ENCODE data around the gene ELP5. TPM values are rescaled to one million over a fixed set of nuclear protein-coding genes. Genes with fewer than 3 reads are reported as not detected.

ELP5 gene
- total RNA-seq, 1 donor: 44.0 TPM

Small RNAs within 50 kb of the gene (small RNA-seq; reads per million reads assigned to genes)
- 141 reads per million, percentile 99 among the genes with 10 or more reads in this experiment for gene MIR324 (ENCODE audit: low replicate concordance)
- gene RF00019 (ENCODE audit: low replicate concordance): not detected

Other genes starting within 250 kb of the ELP5 start
- 33.5 and 61.0 TPM in 2 replicates for gene RNASEK, start 239.6 kb upstream of the ELP5 start, total RNA-seq
- under 0.01 TPM in 1 of 2 replicates, not detected in the other for gene BCL6B, start 229.2 kb upstream of the ELP5 start, total RNA-seq
- 1.1 and 2.8 TPM in 2 replicates for gene SLC16A13, start 216.2 kb upstream of the ELP5 start, total RNA-seq
- 1.1 TPM in 1 of 2 replicates, not detected in the other for gene SLC16A11, start 208.1 kb upstream of the ELP5 start, total RNA-seq
- gene CLEC10A, start 172.0 kb upstream of the ELP5 start, total RNA-seq: not detected in 2 replicates
- not detected in 2 replicates for gene ASGR2, start 137.4 kb upstream of the ELP5 start, total RNA-seq
- gene ASGR1, start 72.8 kb upstream of the ELP5 start, total RNA-seq: 0.86 and 1.5 TPM in 2 replicates
- 17.7 and 22.3 TPM in 2 replicates for gene DLG4, start 32.4 kb upstream of the ELP5 start, total RNA-seq
- gene ACADVL, start 32.3 kb upstream of the ELP5 start, total RNA-seq: 126 and 188 TPM in 2 replicates
- gene DVL2, start 17.7 kb upstream of the ELP5 start, total RNA-seq: 82.8 and 90.8 TPM in 2 replicates
- 46.1 and 64.1 TPM in 2 replicates for gene PHF23, start 12.8 kb upstream of the ELP5 start, total RNA-seq
- 124 and 548 TPM in 2 replicates for gene GABARAP, start 9.8 kb upstream of the ELP5 start, total RNA-seq
- gene CTDNEP1, start 481 bp upstream of the ELP5 start, total RNA-seq: 38.7 and 47.4 TPM in 2 replicates
- gene CLDN7, start 10.3 kb downstream of the ELP5 start, total RNA-seq: 2.6 and 7.4 TPM in 2 replicates
- 0.22 TPM in 1 of 2 replicates, not detected in the other for gene SLC2A4, start 29.5 kb downstream of the ELP5 start, total RNA-seq
- gene YBX2, start 42.4 kb downstream of the ELP5 start, total RNA-seq: not detected in 2 replicates
- gene EIF5A, start 55.4 kb downstream of the ELP5 start, total RNA-seq: 599 and 1,060 TPM in 2 replicates
- gene GPS2, start 63.1 kb downstream of the ELP5 start, total RNA-seq: 52.5 and 65.7 TPM in 2 replicates
- 22.1 and 25.2 TPM in 2 replicates for gene NEURL4, start 77.1 kb downstream of the ELP5 start, total RNA-seq
- 0.22 TPM in 1 of 2 replicates, not detected in the other for gene ACAP1, start 84.3 kb downstream of the ELP5 start, total RNA-seq
- 7.2 and 7.7 TPM in 2 replicates for gene KCTD11, start 99.9 kb downstream of the ELP5 start, total RNA-seq
- not detected in 2 replicates for gene TMEM95, start 102.9 kb downstream of the ELP5 start, total RNA-seq
- 0.22 TPM in 1 of 2 replicates, not detected in the other for gene TNK1, start 128.9 kb downstream of the ELP5 start, total RNA-seq
- 23.6 and 28.1 TPM in 2 replicates for gene PLSCR3, start 142.3 kb downstream of the ELP5 start, total RNA-seq
- gene TMEM256, start 151.9 kb downstream of the ELP5 start, total RNA-seq: 33.3 and 54.4 TPM in 2 replicates
- gene NLGN2, start 155.6 kb downstream of the ELP5 start, total RNA-seq: 5.2 and 5.7 TPM in 2 replicates
- not detected in 2 replicates for gene SPEM1, start 168.1 kb downstream of the ELP5 start, total RNA-seq
- not detected in 2 replicates for gene SPEM2, start 173.4 kb downstream of the ELP5 start, total RNA-seq
- gene SPEM3, start 176.6 kb downstream of the ELP5 start, total RNA-seq: not detected in 2 replicates
- gene TMEM102, start 183.2 kb downstream of the ELP5 start, total RNA-seq: 1.1 and 2.1 TPM in 2 replicates
- gene FGF11, start 187.3 kb downstream of the ELP5 start, total RNA-seq: under 0.01 and 0.44 TPM in 2 replicates
- gene CHRNB1, start 192.8 kb downstream of the ELP5 start, total RNA-seq: 2.9 and 3.3 TPM in 2 replicates
- 24.3 and 35.8 TPM in 2 replicates for gene ZBTB4, start 227.4 kb downstream of the ELP5 start, total RNA-seq
- gene SLC35G6, start 229.2 kb downstream of the ELP5 start, total RNA-seq: not detected in 2 replicates
- 75.7 and 125 TPM in 2 replicates for gene POLR2A, start 232.2 kb downstream of the ELP5 start, total RNA-seq